ENCODE data around the gene NDUFS7.

DNA sequence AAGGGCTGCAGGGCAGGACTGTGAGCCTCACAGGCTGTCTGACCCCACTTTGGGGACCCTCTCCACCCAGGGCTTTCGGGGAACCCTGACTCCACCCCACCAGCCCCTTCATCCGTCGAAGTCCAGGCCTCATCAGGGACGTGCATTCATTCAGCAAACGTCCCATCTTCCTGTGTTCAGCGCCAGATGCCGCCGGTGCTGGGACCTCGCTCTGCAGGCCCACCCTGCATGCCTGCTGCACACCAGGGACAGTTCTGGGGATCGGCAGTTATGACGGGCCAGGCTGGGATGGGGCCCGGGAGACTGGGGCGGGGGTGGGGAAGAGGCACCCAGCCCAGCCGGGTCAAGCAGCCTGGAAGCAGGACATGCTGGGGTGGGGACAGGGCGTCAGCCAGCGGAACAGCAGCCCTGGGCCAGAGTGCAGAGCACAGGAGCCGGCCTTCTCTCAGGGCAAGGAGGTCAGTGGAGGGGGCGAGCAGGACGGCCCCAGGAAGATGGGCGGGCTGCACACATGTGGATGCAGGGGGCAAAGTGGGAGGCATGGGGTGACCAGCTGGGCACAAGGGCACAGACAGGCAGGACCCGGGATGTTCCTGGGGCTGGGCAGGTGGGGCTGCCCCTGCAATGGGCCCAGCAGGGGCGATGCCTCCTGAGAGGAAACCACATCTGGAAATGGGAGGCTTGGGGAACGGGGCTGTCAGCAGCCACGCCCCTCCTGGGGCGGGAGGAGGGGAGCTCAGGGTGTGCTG lies 12.5 kb downstream of the NDUFS7 start:
- TF ChIP-seq, protein P1, sequence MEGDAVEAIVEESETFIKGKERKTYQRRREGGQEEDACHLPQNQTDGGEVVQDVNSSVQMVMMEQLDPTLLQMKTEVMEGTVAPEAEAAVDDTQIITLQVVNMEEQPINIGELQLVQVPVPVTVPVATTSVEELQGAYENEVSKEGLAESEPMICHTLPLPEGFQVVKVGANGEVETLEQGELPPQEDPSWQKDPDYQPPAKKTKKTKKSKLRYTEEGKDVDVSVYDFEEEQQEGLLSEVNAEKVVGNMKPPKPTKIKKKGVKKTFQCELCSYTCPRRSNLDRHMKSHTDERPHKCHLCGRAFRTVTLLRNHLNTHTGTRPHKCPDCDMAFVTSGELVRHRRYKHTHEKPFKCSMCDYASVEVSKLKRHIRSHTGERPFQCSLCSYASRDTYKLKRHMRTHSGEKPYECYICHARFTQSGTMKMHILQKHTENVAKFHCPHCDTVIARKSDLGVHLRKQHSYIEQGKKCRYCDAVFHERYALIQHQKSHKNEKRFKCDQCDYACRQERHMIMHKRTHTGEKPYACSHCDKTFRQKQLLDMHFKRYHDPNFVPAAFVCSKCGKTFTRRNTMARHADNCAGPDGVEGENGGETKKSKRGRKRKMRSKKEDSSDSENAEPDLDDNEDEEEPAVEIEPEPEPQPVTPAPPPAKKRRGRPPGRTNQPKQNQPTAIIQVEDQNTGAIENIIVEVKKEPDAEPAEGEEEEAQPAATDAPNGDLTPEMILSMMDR (IDR thresholded peaks at IDR 0.05), result no peak
- no peak for TF ChIP-seq POLR2A (IDR thresholded peaks at IDR 0.05)
